H9 (cell line): ENCODE measurements around the gene CRACR2B. TPM values are rescaled to one million over a fixed set of nuclear protein-coding genes. Genes with fewer than 3 reads are reported as not detected.

Experiments used
- DNase-seq: peaks from one replicate; pipeline ENCODE4 v3.0.0-alpha.2; 2017
- H2AFZ ChIP-seq: one replicate; pipeline ENCODE4 v1.6.1; 2013; ENCODE audit warnings: mild to moderate bottlenecking, low read length, control low read depth, moderate library complexity
- H2AK5ac ChIP-seq: 2 replicates; pipeline ENCODE4 v1.6.1; 2013; ENCODE audit warnings: low read length, control low read depth, mixed read lengths; ENCODE audit not compliant: insufficient read length
- H2BK120ac ChIP-seq: one replicate; pipeline ENCODE4 v1.6.1; 2013; ENCODE audit warnings: low read depth, mild to moderate bottlenecking, low read length, control low read depth, inconsistent platforms; ENCODE audit not compliant: poor library complexity, severe bottlenecking
- H2BK12ac ChIP-seq: 2 replicates; pipeline ENCODE4 v1.6.1; 2013; ENCODE audit warnings: low read length, control low read depth, mixed read lengths, low read depth; ENCODE audit not compliant: insufficient read length
- H2BK15ac ChIP-seq: 2 replicates; pipeline ENCODE4 v1.6.1; 2013; ENCODE audit warnings: low read depth, low read length, control low read depth
- H2BK20ac ChIP-seq: one replicate; pipeline ENCODE4 v1.6.1; 2013; ENCODE audit warnings: low read depth, mild to moderate bottlenecking, low read length, control low read depth, inconsistent platforms; ENCODE audit not compliant: poor library complexity, severe bottlenecking
- H2BK5ac ChIP-seq: 2 replicates; pipeline ENCODE4 v1.6.1; 2013; ENCODE audit warnings: low read length, control low read depth, mixed read lengths; ENCODE audit not compliant: insufficient read length
- H3K14ac ChIP-seq: 2 replicates; pipeline ENCODE4 v1.6.1; 2013; ENCODE audit warnings: low read length, control low read depth; ENCODE audit not compliant: insufficient read depth
- H3K18ac ChIP-seq: 2 replicates; pipeline ENCODE4 v1.6.1; 2013; ENCODE audit warnings: low read depth, mild to moderate bottlenecking, mixed read lengths, low read length, control low read depth; ENCODE audit not compliant: insufficient read length
- H3K23ac ChIP-seq: 2 replicates; pipeline ENCODE4 v1.6.1; 2013; ENCODE audit warnings: low read length, control low read depth, mixed read lengths, low read depth; ENCODE audit not compliant: insufficient read length
- H3K23me2 ChIP-seq: 2 replicates; pipeline ENCODE4 v1.6.1; 2013; ENCODE audit warnings: low read depth, mild to moderate bottlenecking, mixed read lengths, low read length, control low read depth; ENCODE audit not compliant: insufficient read length, poor library complexity, severe bottlenecking
- H3K27ac ChIP-seq: 2 replicates; pipeline ENCODE4 v1.5.1; 2013; ENCODE audit warnings: low read length, control low read depth, mixed read lengths, low read depth; ENCODE audit not compliant: insufficient read length
- H3K27me3 ChIP-seq: 2 replicates; pipeline ENCODE4 v1.6.1; 2013; ENCODE audit warnings: low read length, control low read depth, inconsistent platforms; ENCODE audit not compliant: insufficient read depth
- H3K4ac ChIP-seq: 2 replicates; pipeline ENCODE4 v1.6.1; 2013; ENCODE audit warnings: low read depth, mild to moderate bottlenecking, control low read depth, inconsistent platforms, low read length, moderate library complexity
- H3K4me1 ChIP-seq: 2 replicates; pipeline ENCODE4 v1.6.1; 2013; ENCODE audit warnings: low read length, control low read depth, inconsistent platforms; ENCODE audit not compliant: insufficient read depth
- H3K4me2 ChIP-seq: 2 replicates; pipeline ENCODE4 v1.6.1; 2013; ENCODE audit warnings: low read length, control low read depth, mixed read lengths; ENCODE audit not compliant: insufficient read length, insufficient read depth
- H3K56ac ChIP-seq: 2 replicates; pipeline ENCODE4 v1.6.1; 2013; ENCODE audit warnings: low read depth, mild to moderate bottlenecking, mixed read lengths, low read length, control low read depth; ENCODE audit not compliant: insufficient read length
- H3K79me1 ChIP-seq: 2 replicates; pipeline ENCODE4 v1.6.1; 2013; ENCODE audit warnings: low read depth, mild to moderate bottlenecking, moderate library complexity, low read length, control low read depth, inconsistent platforms; ENCODE audit not compliant: insufficient read depth, poor library complexity, severe bottlenecking
- H3K79me2 ChIP-seq: 2 replicates; pipeline ENCODE4 v1.6.1; 2013; ENCODE audit warnings: low read length, control low read depth, inconsistent platforms; ENCODE audit not compliant: insufficient read depth
- H3K9ac ChIP-seq: 2 replicates; pipeline ENCODE4 v1.6.1; 2013; ENCODE audit warnings: low read length, control low read depth, mixed read lengths; ENCODE audit not compliant: insufficient read length; ENCODE audit errors: extremely low read depth
- H3K9me3 ChIP-seq: one replicate; pipeline ENCODE4 v1.6.1; 2013; ENCODE audit warnings: low read depth, low read length, inconsistent platforms; ENCODE audit not compliant: control insufficient read depth
- H3T11ph ChIP-seq: one replicate; pipeline ENCODE4 v1.6.1; 2013; ENCODE audit warnings: mild to moderate bottlenecking, low read length, control low read depth, inconsistent platforms
- H4K20me1 ChIP-seq: one replicate; pipeline ENCODE4 v1.6.1; 2013; ENCODE audit not compliant: control insufficient read depth, insufficient read length, insufficient read depth
- H4K5ac ChIP-seq: 2 replicates; pipeline ENCODE4 v1.6.1; 2013; ENCODE audit warnings: low read depth, mild to moderate bottlenecking, mixed read lengths, low read length, control low read depth; ENCODE audit not compliant: insufficient read length
- H4K8ac ChIP-seq: replicated peaks from 2 replicates; pipeline ENCODE4 v1.6.1; 2013; ENCODE audit warnings: low read length, control low read depth, mixed read lengths, low read depth; ENCODE audit not compliant: insufficient read length
- H4K91ac ChIP-seq: 2 replicates; pipeline ENCODE4 v1.6.1; 2013; ENCODE audit warnings: low read depth, mild to moderate bottlenecking, moderate library complexity, mixed read lengths, low read length, control low read depth; ENCODE audit not compliant: insufficient read length
- H3K27ac Mint-ChIP-seq, 3 experiments: 2 replicates in 2 of 3; 3 replicates in 1 of 3; pipeline ENCODE4 v1.8.0; 2020 to 2021; ENCODE audit warnings: mixed read lengths in 3 of 3, mild to moderate bottlenecking in 1 of 3, moderate library complexity in 1 of 3
- H3K27me3 Mint-ChIP-seq: 2 replicates; pipeline ENCODE4 v1.8.0; 2021; ENCODE audit warnings: low read depth, mild to moderate bottlenecking, moderate library complexity, mixed read lengths
- H3K36me3 Mint-ChIP-seq, 3 experiments: 2 replicates in 2 of 3; 3 replicates in 1 of 3; pipeline ENCODE4 v1.8.0; 2020 to 2021; ENCODE audit warnings: low read depth in 3 of 3, mixed read lengths in 3 of 3; ENCODE audit not compliant: insufficient read depth in 1 of 3
- H3K4me1 Mint-ChIP-seq, 2 experiments: 2 replicates each; pipeline ENCODE4 v1.8.0; 2020; ENCODE audit warnings: mixed read lengths in 2 of 2
- H3K4me3 Mint-ChIP-seq, 2 experiments: 2 replicates in 1 of 2; 3 replicates in 1 of 2; pipeline ENCODE4 v1.8.0; 2020 to 2021; ENCODE audit warnings: mild to moderate bottlenecking in 2 of 2, mixed read lengths in 2 of 2, moderate library complexity in 1 of 2
- H3K9me3 Mint-ChIP-seq, 2 experiments: 2 replicates in 1 of 2; 3 replicates in 1 of 2; pipeline ENCODE4 v1.8.0; 2020; ENCODE audit warnings: mild to moderate bottlenecking in 2 of 2, mixed read lengths in 2 of 2, moderate library complexity in 1 of 2
- WGBS: extraction: QIAGEN DNeasy Blood & Tissue Kit; methylation state at CpG from one replicate; pipeline ENCODE4 v1.1.7; 2013; ENCODE audit warnings: missing lambda C conversion rate, low lambda C conversion rate, mixed read lengths; ENCODE audit not compliant: insufficient read length; ENCODE audit errors: extremely low coverage; 5-methylcytosine and 5-hydroxymethylcytosine counted together
- total RNA-seq: library from RNA; stranded (reverse); gene quantifications from 2 replicates; pipeline ENCODE4 v1.2.1, GENCODE V29; 2021
- TF ChIP-seq, protein P1 (sequence below): fragments of 200-600 bp; sonication (generic); conservative IDR thresholded peaks from 3 replicates; pipeline ENCODE4 v1.8.0; 2021; ENCODE audit warnings: antibody characterized with exemption, mild to moderate bottlenecking

Gene CRACR2B
- total RNA-seq, 1 experiment from 2014 or later: 29.0 TPM

GRCh38 chr11:865462-866430 is 38.0 kb downstream of the CRACR2B start:
- no peak overlapping the region for H4K5ac ChIP-seq
- H3T11ph ChIP-seq: no peak overlapping the region
- peak overlapping the region in 1 of 3 experiments; percentile 32; a peak in 1 of 7 replicates for H3K27ac Mint-ChIP-seq
- H4K20me1 ChIP-seq: no peaks in the 10 kb centered on the region
- no peak overlapping the region for H3K9ac ChIP-seq
- no peaks in the 10 kb centered on the region for H3K79me2 ChIP-seq
- no peak for DNase-seq
- no CpG with 5 or more reads among the region's 41 CpGs for WGBS
- H3K9me3 ChIP-seq: no peaks in the 10 kb centered on the region
- no peak overlapping the region for H2BK120ac ChIP-seq
- no peaks in the 10 kb centered on the region for H3K79me1 ChIP-seq
- no peak overlapping the region for H3K27ac ChIP-seq
- H2BK15ac ChIP-seq: no peak overlapping the region
- H3K14ac ChIP-seq: no peak overlapping the region
- no peaks in the 10 kb centered on the region for H3K27me3 ChIP-seq
- no peak overlapping the region for H3K4me3 Mint-ChIP-seq
- no peak overlapping the region for H3K23ac ChIP-seq
- TF ChIP-seq, protein P1, sequence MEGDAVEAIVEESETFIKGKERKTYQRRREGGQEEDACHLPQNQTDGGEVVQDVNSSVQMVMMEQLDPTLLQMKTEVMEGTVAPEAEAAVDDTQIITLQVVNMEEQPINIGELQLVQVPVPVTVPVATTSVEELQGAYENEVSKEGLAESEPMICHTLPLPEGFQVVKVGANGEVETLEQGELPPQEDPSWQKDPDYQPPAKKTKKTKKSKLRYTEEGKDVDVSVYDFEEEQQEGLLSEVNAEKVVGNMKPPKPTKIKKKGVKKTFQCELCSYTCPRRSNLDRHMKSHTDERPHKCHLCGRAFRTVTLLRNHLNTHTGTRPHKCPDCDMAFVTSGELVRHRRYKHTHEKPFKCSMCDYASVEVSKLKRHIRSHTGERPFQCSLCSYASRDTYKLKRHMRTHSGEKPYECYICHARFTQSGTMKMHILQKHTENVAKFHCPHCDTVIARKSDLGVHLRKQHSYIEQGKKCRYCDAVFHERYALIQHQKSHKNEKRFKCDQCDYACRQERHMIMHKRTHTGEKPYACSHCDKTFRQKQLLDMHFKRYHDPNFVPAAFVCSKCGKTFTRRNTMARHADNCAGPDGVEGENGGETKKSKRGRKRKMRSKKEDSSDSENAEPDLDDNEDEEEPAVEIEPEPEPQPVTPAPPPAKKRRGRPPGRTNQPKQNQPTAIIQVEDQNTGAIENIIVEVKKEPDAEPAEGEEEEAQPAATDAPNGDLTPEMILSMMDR: no peak
- peaks cover 9% of the 10 kb centered on the region for H3K27me3 Mint-ChIP-seq
- H3K36me3 Mint-ChIP-seq: peaks cover 3 to 17% (median 15%) of the 10 kb centered on the region in 3 experiments; a peak in 5 of 7 replicates
- H3K4ac ChIP-seq: no peak overlapping the region
- H4K8ac ChIP-seq: no peak overlapping the region
- no peak overlapping the region for H3K56ac ChIP-seq
- no peak overlapping the region for H2BK12ac ChIP-seq
- no peak overlapping the region for H2BK20ac ChIP-seq
- no peak overlapping the region for H2AFZ ChIP-seq
- no peaks in the 10 kb centered on the region; the same call in 1 of the 2 replicates for H3K4me1 ChIP-seq
- H3K4me2 ChIP-seq: no peak overlapping the region
- H4K91ac ChIP-seq: no peak overlapping the region
- H3K18ac ChIP-seq: no peak overlapping the region
- no peaks in the 10 kb centered on the region for H3K9me3 Mint-ChIP-seq
- H2AK5ac ChIP-seq: no peak overlapping the region
- no peak overlapping the region for H2BK5ac ChIP-seq
- H3K23me2 ChIP-seq: no peaks in the 10 kb centered on the region
- peaks cover 22 to 37% of the 10 kb centered on the region in 2 experiments for H3K4me1 Mint-ChIP-seq
